ENCODE measurements around the gene INAVA. TPM values are rescaled to one million over a fixed set of nuclear protein-coding genes. Genes with fewer than 3 reads are reported as not detected.

Gene INAVA
- total and polyA plus RNA-seq, 4 donors: 0.19 to 3.1 (median 0.50) TPM

DNA sequence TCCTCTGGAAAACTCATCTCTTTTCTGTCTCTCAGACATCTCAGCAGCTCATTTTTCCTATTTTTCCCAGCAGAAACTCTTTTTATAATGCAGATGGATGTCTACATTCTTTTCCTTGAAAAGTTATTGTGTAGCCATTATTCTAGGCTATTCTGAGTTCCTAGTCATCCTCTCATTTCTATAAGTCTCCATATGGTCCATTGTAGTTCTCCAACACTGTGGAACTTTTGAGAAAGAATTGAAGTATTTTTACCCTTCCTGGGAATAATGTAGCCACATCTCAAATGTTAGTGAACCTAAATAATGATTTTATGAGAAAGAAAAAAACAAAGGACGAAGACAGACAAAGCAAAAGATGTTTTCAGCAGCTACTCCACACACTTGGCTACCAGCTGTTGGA lies 48.3 kb upstream of the INAVA start:
- Histone ChIP-seq H3K27me3 (ENCODE audit: control insufficient read depth in 4 of 4, insufficient read depth in 4 of 4, low read length in 3 of 4) (no peaks in the 10 kb centered on the region), H3K4me3 (ENCODE audit: low read depth in 1 of 3, low read length in 3 of 3) (no peak overlapping the region), H3K36me3 (ENCODE audit: control insufficient read depth in 4 of 4, insufficient read depth in 3 of 4, low read depth in 1 of 4, low read length in 3 of 4) (peaks cover 3 to 12% (median 10%) of the 10 kb centered on the region in 4 donors), H3K4me1 (ENCODE audit: control insufficient read depth in 4 of 4, insufficient read depth in 4 of 4, low read length in 3 of 4) (no peaks in the 10 kb centered on the region), H3K9ac (ENCODE audit: low read depth in 1 of 2, low read length in 2 of 2) (no peak overlapping the region), H3K9me3 (ENCODE audit: control insufficient read depth in 4 of 4, low read length in 3 of 4) (no peaks in the 10 kb centered on the region), H3K27ac (ENCODE audit: low read depth in 1 of 2, low read length in 2 of 2) (no peak overlapping the region)
- no peak for DNase-seq (ENCODE audit: low spot score)
- 93% methylated on average over 1 of the region's 1 CpG for WGBS
- TF ChIP-seq HNF4G (IDR thresholded peaks at IDR 0.05) (no peak), FOXA1 (IDR thresholded peaks at IDR 0.05) (no peak), NR2F2 (IDR thresholded peaks at IDR 0.05) (no peak), RXRA (IDR thresholded peaks at IDR 0.05) (no peak), TAF1 (conservative IDR thresholded peaks at IDR 0.05) (no peak), SP1 (IDR thresholded peaks at IDR 0.05) (no peak), FOXA2 (IDR thresholded peaks at IDR 0.05) (no peak), YY1 (IDR thresholded peaks at IDR 0.05) (no peak), RAD21 (IDR thresholded peaks at IDR 0.05) (no peak)
- TF ChIP-seq, protein P1, sequence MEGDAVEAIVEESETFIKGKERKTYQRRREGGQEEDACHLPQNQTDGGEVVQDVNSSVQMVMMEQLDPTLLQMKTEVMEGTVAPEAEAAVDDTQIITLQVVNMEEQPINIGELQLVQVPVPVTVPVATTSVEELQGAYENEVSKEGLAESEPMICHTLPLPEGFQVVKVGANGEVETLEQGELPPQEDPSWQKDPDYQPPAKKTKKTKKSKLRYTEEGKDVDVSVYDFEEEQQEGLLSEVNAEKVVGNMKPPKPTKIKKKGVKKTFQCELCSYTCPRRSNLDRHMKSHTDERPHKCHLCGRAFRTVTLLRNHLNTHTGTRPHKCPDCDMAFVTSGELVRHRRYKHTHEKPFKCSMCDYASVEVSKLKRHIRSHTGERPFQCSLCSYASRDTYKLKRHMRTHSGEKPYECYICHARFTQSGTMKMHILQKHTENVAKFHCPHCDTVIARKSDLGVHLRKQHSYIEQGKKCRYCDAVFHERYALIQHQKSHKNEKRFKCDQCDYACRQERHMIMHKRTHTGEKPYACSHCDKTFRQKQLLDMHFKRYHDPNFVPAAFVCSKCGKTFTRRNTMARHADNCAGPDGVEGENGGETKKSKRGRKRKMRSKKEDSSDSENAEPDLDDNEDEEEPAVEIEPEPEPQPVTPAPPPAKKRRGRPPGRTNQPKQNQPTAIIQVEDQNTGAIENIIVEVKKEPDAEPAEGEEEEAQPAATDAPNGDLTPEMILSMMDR (IDR thresholded peaks at IDR 0.05; ENCODE audit: low read depth, low read length, missing input control): no peak
- TF ChIP-seq, protein P2, sequence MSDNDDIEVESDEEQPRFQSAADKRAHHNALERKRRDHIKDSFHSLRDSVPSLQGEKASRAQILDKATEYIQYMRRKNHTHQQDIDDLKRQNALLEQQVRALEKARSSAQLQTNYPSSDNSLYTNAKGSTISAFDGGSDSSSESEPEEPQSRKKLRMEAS (IDR thresholded peaks at IDR 0.05): no peak
- TF ChIP-seq, protein P3, sequence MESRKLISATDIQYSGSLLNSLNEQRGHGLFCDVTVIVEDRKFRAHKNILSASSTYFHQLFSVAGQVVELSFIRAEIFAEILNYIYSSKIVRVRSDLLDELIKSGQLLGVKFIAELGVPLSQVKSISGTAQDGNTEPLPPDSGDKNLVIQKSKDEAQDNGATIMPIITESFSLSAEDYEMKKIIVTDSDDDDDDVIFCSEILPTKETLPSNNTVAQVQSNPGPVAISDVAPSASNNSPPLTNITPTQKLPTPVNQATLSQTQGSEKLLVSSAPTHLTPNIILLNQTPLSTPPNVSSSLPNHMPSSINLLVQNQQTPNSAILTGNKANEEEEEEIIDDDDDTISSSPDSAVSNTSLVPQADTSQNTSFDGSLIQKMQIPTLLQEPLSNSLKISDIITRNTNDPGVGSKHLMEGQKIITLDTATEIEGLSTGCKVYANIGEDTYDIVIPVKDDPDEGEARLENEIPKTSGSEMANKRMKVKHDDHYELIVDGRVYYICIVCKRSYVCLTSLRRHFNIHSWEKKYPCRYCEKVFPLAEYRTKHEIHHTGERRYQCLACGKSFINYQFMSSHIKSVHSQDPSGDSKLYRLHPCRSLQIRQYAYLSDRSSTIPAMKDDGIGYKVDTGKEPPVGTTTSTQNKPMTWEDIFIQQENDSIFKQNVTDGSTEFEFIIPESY (IDR thresholded peaks at IDR 0.05): no peak
- TF ChIP-seq, protein P4, sequence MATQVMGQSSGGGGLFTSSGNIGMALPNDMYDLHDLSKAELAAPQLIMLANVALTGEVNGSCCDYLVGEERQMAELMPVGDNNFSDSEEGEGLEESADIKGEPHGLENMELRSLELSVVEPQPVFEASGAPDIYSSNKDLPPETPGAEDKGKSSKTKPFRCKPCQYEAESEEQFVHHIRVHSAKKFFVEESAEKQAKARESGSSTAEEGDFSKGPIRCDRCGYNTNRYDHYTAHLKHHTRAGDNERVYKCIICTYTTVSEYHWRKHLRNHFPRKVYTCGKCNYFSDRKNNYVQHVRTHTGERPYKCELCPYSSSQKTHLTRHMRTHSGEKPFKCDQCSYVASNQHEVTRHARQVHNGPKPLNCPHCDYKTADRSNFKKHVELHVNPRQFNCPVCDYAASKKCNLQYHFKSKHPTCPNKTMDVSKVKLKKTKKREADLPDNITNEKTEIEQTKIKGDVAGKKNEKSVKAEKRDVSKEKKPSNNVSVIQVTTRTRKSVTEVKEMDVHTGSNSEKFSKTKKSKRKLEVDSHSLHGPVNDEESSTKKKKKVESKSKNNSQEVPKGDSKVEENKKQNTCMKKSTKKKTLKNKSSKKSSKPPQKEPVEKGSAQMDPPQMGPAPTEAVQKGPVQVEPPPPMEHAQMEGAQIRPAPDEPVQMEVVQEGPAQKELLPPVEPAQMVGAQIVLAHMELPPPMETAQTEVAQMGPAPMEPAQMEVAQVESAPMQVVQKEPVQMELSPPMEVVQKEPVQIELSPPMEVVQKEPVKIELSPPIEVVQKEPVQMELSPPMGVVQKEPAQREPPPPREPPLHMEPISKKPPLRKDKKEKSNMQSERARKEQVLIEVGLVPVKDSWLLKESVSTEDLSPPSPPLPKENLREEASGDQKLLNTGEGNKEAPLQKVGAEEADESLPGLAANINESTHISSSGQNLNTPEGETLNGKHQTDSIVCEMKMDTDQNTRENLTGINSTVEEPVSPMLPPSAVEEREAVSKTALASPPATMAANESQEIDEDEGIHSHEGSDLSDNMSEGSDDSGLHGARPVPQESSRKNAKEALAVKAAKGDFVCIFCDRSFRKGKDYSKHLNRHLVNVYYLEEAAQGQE (IDR thresholded peaks at IDR 0.05): no peak

DNA sequence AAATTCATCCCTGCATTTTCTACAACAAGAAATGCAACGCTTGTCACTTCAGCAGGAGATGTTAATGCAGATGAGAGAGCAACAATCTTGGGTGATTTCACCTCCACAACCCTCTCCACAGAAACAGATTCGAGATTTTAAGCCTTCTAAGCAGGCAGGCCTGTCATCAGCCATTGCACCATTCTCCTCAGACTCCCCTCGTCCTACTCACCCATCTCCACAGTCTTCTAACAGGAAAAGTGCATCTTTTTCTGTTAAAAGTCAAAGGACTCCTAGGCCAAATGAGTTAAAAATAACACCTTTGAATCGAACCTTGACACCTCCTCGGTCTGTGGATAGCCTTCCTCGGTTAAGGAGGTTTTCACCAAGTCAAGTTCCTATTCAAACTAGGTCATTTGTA lies 45.3 kb upstream of the INAVA start:
- Histone ChIP-seq H3K27ac (ENCODE audit: low read depth in 1 of 2, low read length in 2 of 2) (no peak overlapping the region), H3K36me3 (ENCODE audit: control insufficient read depth in 4 of 4, insufficient read depth in 3 of 4, low read depth in 1 of 4, low read length in 3 of 4) (peaks cover 3 to 12% (median 10%) of the 10 kb centered on the region in 4 donors), H3K4me3 (ENCODE audit: low read depth in 1 of 3, low read length in 3 of 3) (no peak overlapping the region), H3K9me3 (ENCODE audit: control insufficient read depth in 4 of 4, low read length in 3 of 4) (no peaks in the 10 kb centered on the region), H3K27me3 (ENCODE audit: control insufficient read depth in 4 of 4, insufficient read depth in 4 of 4, low read length in 3 of 4) (no peaks in the 10 kb centered on the region), H3K4me1 (ENCODE audit: control insufficient read depth in 4 of 4, insufficient read depth in 4 of 4, low read length in 3 of 4) (no peaks in the 10 kb centered on the region), H3K9ac (ENCODE audit: low read depth in 1 of 2, low read length in 2 of 2) (no peak overlapping the region)
- 93% methylated on average over 6 of the region's 6 CpGs for WGBS
- DNase-seq (ENCODE audit: low spot score): no peak
- no peak for TF ChIP-seq RXRA (IDR thresholded peaks at IDR 0.05)
- no peak for TF ChIP-seq YY1 (IDR thresholded peaks at IDR 0.05)
- TF ChIP-seq, protein P2 (IDR thresholded peaks at IDR 0.05): no peak
- no peak for TF ChIP-seq FOXA2 (IDR thresholded peaks at IDR 0.05)
- TF ChIP-seq RAD21 (IDR thresholded peaks at IDR 0.05): no peak
- TF ChIP-seq HNF4G (IDR thresholded peaks at IDR 0.05): no peak
- TF ChIP-seq SP1 (IDR thresholded peaks at IDR 0.05): no peak
- no peak for TF ChIP-seq NR2F2 (IDR thresholded peaks at IDR 0.05)
- no peak for TF ChIP-seq HNF4A (conservative IDR thresholded peaks at IDR 0.05)
- TF ChIP-seq, protein P3 (IDR thresholded peaks at IDR 0.05): no peak
- no peak for TF ChIP-seq JUND (IDR thresholded peaks at IDR 0.05)
- TF ChIP-seq, protein P4 (IDR thresholded peaks at IDR 0.05): no peak
- TF ChIP-seq, protein P5, sequence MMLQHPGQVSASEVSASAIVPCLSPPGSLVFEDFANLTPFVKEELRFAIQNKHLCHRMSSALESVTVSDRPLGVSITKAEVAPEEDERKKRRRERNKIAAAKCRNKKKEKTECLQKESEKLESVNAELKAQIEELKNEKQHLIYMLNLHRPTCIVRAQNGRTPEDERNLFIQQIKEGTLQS (IDR thresholded peaks at IDR 0.05): no peak

Measured in liver (tissue), 9 donors.